H9 (cell line): ENCODE data around the gene KLF2. TPM values are rescaled to one million over a fixed set of nuclear protein-coding genes. Genes with fewer than 3 reads are reported as not detected.

ENCODE experiments used
- DNase-seq: peaks from one replicate; pipeline ENCODE4 v3.0.0-alpha.2; 2017
- H2AFZ ChIP-seq: one replicate; pipeline ENCODE4 v1.6.1; 2013; ENCODE audit warnings: mild to moderate bottlenecking, low read length, control low read depth, moderate library complexity
- H2AK5ac ChIP-seq: 2 replicates; pipeline ENCODE4 v1.6.1; 2013; ENCODE audit warnings: low read length, control low read depth, mixed read lengths; ENCODE audit not compliant: insufficient read length
- H2BK120ac ChIP-seq: one replicate; pipeline ENCODE4 v1.6.1; 2013; ENCODE audit warnings: low read depth, mild to moderate bottlenecking, low read length, control low read depth, inconsistent platforms; ENCODE audit not compliant: poor library complexity, severe bottlenecking
- H2BK12ac ChIP-seq: 2 replicates; pipeline ENCODE4 v1.6.1; 2013; ENCODE audit warnings: low read length, control low read depth, mixed read lengths, low read depth; ENCODE audit not compliant: insufficient read length
- H2BK15ac ChIP-seq: 2 replicates; pipeline ENCODE4 v1.6.1; 2013; ENCODE audit warnings: low read depth, low read length, control low read depth
- H2BK20ac ChIP-seq: one replicate; pipeline ENCODE4 v1.6.1; 2013; ENCODE audit warnings: low read depth, mild to moderate bottlenecking, low read length, control low read depth, inconsistent platforms; ENCODE audit not compliant: poor library complexity, severe bottlenecking
- H2BK5ac ChIP-seq: 2 replicates; pipeline ENCODE4 v1.6.1; 2013; ENCODE audit warnings: low read length, control low read depth, mixed read lengths; ENCODE audit not compliant: insufficient read length
- H3K14ac ChIP-seq: 2 replicates; pipeline ENCODE4 v1.6.1; 2013; ENCODE audit warnings: low read length, control low read depth; ENCODE audit not compliant: insufficient read depth
- H3K18ac ChIP-seq: 2 replicates; pipeline ENCODE4 v1.6.1; 2013; ENCODE audit warnings: low read depth, mild to moderate bottlenecking, mixed read lengths, low read length, control low read depth; ENCODE audit not compliant: insufficient read length
- H3K23ac ChIP-seq: 2 replicates; pipeline ENCODE4 v1.6.1; 2013; ENCODE audit warnings: low read length, control low read depth, mixed read lengths, low read depth; ENCODE audit not compliant: insufficient read length
- H3K23me2 ChIP-seq: 2 replicates; pipeline ENCODE4 v1.6.1; 2013; ENCODE audit warnings: low read depth, mild to moderate bottlenecking, mixed read lengths, low read length, control low read depth; ENCODE audit not compliant: insufficient read length, poor library complexity, severe bottlenecking
- H3K27ac ChIP-seq: 2 replicates; pipeline ENCODE4 v1.5.1; 2013; ENCODE audit warnings: low read length, control low read depth, mixed read lengths, low read depth; ENCODE audit not compliant: insufficient read length
- H3K27me3 ChIP-seq: 2 replicates; pipeline ENCODE4 v1.6.1; 2013; ENCODE audit warnings: low read length, control low read depth, inconsistent platforms; ENCODE audit not compliant: insufficient read depth
- H3K4ac ChIP-seq: 2 replicates; pipeline ENCODE4 v1.6.1; 2013; ENCODE audit warnings: low read depth, mild to moderate bottlenecking, control low read depth, inconsistent platforms, low read length, moderate library complexity
- H3K4me1 ChIP-seq: 2 replicates; pipeline ENCODE4 v1.6.1; 2013; ENCODE audit warnings: low read length, control low read depth, inconsistent platforms; ENCODE audit not compliant: insufficient read depth
- H3K4me2 ChIP-seq: 2 replicates; pipeline ENCODE4 v1.6.1; 2013; ENCODE audit warnings: low read length, control low read depth, mixed read lengths; ENCODE audit not compliant: insufficient read length, insufficient read depth
- H3K56ac ChIP-seq: 2 replicates; pipeline ENCODE4 v1.6.1; 2013; ENCODE audit warnings: low read depth, mild to moderate bottlenecking, mixed read lengths, low read length, control low read depth; ENCODE audit not compliant: insufficient read length
- H3K79me1 ChIP-seq: 2 replicates; pipeline ENCODE4 v1.6.1; 2013; ENCODE audit warnings: low read depth, mild to moderate bottlenecking, moderate library complexity, low read length, control low read depth, inconsistent platforms; ENCODE audit not compliant: insufficient read depth, poor library complexity, severe bottlenecking
- H3K79me2 ChIP-seq: 2 replicates; pipeline ENCODE4 v1.6.1; 2013; ENCODE audit warnings: low read length, control low read depth, inconsistent platforms; ENCODE audit not compliant: insufficient read depth
- H3K9ac ChIP-seq: 2 replicates; pipeline ENCODE4 v1.6.1; 2013; ENCODE audit warnings: low read length, control low read depth, mixed read lengths; ENCODE audit not compliant: insufficient read length; ENCODE audit errors: extremely low read depth
- H3K9me3 ChIP-seq: one replicate; pipeline ENCODE4 v1.6.1; 2013; ENCODE audit warnings: low read depth, low read length, inconsistent platforms; ENCODE audit not compliant: control insufficient read depth
- H3T11ph ChIP-seq: one replicate; pipeline ENCODE4 v1.6.1; 2013; ENCODE audit warnings: mild to moderate bottlenecking, low read length, control low read depth, inconsistent platforms
- H4K20me1 ChIP-seq: one replicate; pipeline ENCODE4 v1.6.1; 2013; ENCODE audit not compliant: control insufficient read depth, insufficient read length, insufficient read depth
- H4K5ac ChIP-seq: 2 replicates; pipeline ENCODE4 v1.6.1; 2013; ENCODE audit warnings: low read depth, mild to moderate bottlenecking, mixed read lengths, low read length, control low read depth; ENCODE audit not compliant: insufficient read length
- H4K8ac ChIP-seq: replicated peaks from 2 replicates; pipeline ENCODE4 v1.6.1; 2013; ENCODE audit warnings: low read length, control low read depth, mixed read lengths, low read depth; ENCODE audit not compliant: insufficient read length
- H4K91ac ChIP-seq: 2 replicates; pipeline ENCODE4 v1.6.1; 2013; ENCODE audit warnings: low read depth, mild to moderate bottlenecking, moderate library complexity, mixed read lengths, low read length, control low read depth; ENCODE audit not compliant: insufficient read length
- H3K27ac Mint-ChIP-seq, 3 experiments: 2 replicates in 2 of 3; 3 replicates in 1 of 3; pipeline ENCODE4 v1.8.0; 2020 to 2021; ENCODE audit warnings: mixed read lengths in 3 of 3, mild to moderate bottlenecking in 1 of 3, moderate library complexity in 1 of 3
- H3K27me3 Mint-ChIP-seq: 2 replicates; pipeline ENCODE4 v1.8.0; 2021; ENCODE audit warnings: low read depth, mild to moderate bottlenecking, moderate library complexity, mixed read lengths
- H3K36me3 Mint-ChIP-seq, 3 experiments: 2 replicates in 2 of 3; 3 replicates in 1 of 3; pipeline ENCODE4 v1.8.0; 2020 to 2021; ENCODE audit warnings: low read depth in 3 of 3, mixed read lengths in 3 of 3; ENCODE audit not compliant: insufficient read depth in 1 of 3
- H3K4me1 Mint-ChIP-seq, 2 experiments: 2 replicates each; pipeline ENCODE4 v1.8.0; 2020; ENCODE audit warnings: mixed read lengths in 2 of 2
- H3K4me3 Mint-ChIP-seq, 2 experiments: 2 replicates in 1 of 2; 3 replicates in 1 of 2; pipeline ENCODE4 v1.8.0; 2020 to 2021; ENCODE audit warnings: mild to moderate bottlenecking in 2 of 2, mixed read lengths in 2 of 2, moderate library complexity in 1 of 2
- H3K9me3 Mint-ChIP-seq, 2 experiments: 2 replicates in 1 of 2; 3 replicates in 1 of 2; pipeline ENCODE4 v1.8.0; 2020; ENCODE audit warnings: mild to moderate bottlenecking in 2 of 2, mixed read lengths in 2 of 2, moderate library complexity in 1 of 2
- WGBS: extraction: QIAGEN DNeasy Blood & Tissue Kit; methylation state at CpG from one replicate; pipeline ENCODE4 v1.1.7; 2013; ENCODE audit warnings: missing lambda C conversion rate, low lambda C conversion rate, mixed read lengths; ENCODE audit not compliant: insufficient read length; ENCODE audit errors: extremely low coverage; 5-methylcytosine and 5-hydroxymethylcytosine counted together
- total RNA-seq: library from RNA; stranded (reverse); gene quantifications from 2 replicates; pipeline ENCODE4 v1.2.1, GENCODE V29; 2021
- TF ChIP-seq, protein P1 (sequence below): fragments of 200-600 bp; sonication (generic); conservative IDR thresholded peaks from 3 replicates; pipeline ENCODE4 v1.8.0; 2021; ENCODE audit warnings: antibody characterized with exemption, mild to moderate bottlenecking

KLF2 gene
- total RNA-seq, 1 experiment from 2014 or later, result 0.33 TPM

DNA sequence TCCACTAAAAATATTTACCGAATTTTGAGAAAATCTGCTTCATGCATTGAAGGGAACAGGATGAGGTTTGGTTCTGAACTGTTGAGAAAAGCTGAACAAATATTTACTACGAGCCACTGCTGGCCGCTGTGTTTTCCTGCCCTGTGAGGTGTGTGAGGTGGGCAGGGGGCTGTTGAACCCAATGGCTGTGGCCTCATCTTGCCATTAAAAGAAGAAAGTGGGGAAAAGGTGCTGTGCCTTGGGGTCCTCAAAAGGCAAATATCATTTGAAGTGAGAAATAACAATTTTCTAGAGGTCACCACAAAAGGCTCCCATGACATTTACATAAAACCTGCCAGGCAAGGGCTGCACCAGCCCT, 44.7 kb downstream of the KLF2 start:
- Histone ChIP-seq H3K23me2 (no peaks in the 10 kb centered on the region), H3K79me1 (no peaks in the 10 kb centered on the region), H3K4me1 (no peaks in the 10 kb centered on the region), H4K8ac (no peak overlapping the region), H4K5ac (no peak overlapping the region), H3K9ac (no peak overlapping the region), H3K18ac (no peak overlapping the region), H3K4ac (no peak overlapping the region), H3K14ac (no peak overlapping the region), H3K23ac (no peak overlapping the region), H4K20me1 (no peaks in the 10 kb centered on the region), H2BK120ac (no peak overlapping the region), H2AFZ (no peak overlapping the region), H2BK15ac (no peak overlapping the region), H3K27me3 (no peaks in the 10 kb centered on the region), H2BK5ac (no peak overlapping the region), H2AK5ac (no peak overlapping the region), H4K91ac (no peak overlapping the region), H3K79me2 (no peaks in the 10 kb centered on the region), H2BK20ac (no peak overlapping the region), H3K9me3 (no peaks in the 10 kb centered on the region), H3T11ph (no peak overlapping the region), H3K27ac (no peak overlapping the region), H3K56ac (no peak overlapping the region), H2BK12ac (no peak overlapping the region), H3K4me2 (no peak overlapping the region)
- Mint-ChIP-seq H3K27ac (no peak overlapping the region), H3K36me3 (peaks cover 9 to 16% (median 15%) of the 10 kb centered on the region in 3 experiments; a peak in 5 of 7 replicates), H3K27me3 (no peaks in the 10 kb centered on the region), H3K4me3 (no peak overlapping the region), H3K4me1 (peaks cover 14 to 28% of the 10 kb centered on the region in 2 experiments), H3K9me3 (no peaks in the 10 kb centered on the region)
- TF ChIP-seq, protein P1, sequence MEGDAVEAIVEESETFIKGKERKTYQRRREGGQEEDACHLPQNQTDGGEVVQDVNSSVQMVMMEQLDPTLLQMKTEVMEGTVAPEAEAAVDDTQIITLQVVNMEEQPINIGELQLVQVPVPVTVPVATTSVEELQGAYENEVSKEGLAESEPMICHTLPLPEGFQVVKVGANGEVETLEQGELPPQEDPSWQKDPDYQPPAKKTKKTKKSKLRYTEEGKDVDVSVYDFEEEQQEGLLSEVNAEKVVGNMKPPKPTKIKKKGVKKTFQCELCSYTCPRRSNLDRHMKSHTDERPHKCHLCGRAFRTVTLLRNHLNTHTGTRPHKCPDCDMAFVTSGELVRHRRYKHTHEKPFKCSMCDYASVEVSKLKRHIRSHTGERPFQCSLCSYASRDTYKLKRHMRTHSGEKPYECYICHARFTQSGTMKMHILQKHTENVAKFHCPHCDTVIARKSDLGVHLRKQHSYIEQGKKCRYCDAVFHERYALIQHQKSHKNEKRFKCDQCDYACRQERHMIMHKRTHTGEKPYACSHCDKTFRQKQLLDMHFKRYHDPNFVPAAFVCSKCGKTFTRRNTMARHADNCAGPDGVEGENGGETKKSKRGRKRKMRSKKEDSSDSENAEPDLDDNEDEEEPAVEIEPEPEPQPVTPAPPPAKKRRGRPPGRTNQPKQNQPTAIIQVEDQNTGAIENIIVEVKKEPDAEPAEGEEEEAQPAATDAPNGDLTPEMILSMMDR, result no peak
- no CpG with 5 or more reads among the region's 3 CpGs for WGBS
- no peak for DNase-seq
